HG03066 (cell line): ENCODE measurements around the gene C17orf114.

Source experiments
- ATAC-seq: cut with Tn5 transposase; IDR thresholded peaks from one replicate; pipeline ENCODE4 v1.9.1; 2021; ENCODE audit warnings: low read depth; ENCODE audit not compliant: unreplicated experiment

C17orf114 gene

DNA sequence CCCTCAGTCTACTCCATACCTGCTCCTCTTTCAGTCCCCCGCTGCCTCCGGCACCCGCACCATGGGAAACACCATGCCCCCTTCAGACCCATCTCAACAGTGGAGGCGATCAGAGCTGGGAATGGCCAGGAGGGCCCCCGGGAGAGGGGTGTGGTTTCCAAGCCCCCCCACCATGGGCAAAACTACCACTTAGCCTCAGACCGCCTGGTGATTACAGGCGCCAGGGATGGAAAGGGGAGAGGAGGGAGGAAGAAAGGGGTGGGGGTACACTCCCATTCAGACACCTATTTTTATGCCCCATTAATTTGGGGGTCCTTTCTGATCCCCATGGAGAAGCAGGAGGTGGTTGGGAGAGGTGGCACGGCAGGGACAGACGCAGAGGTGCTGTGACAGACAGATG is at the start of gene C17orf114:
Gene C17orf114 (minus strand): TSS at position 101 of the 400 bp plus-strand sequence.
- ATAC-seq, result no peak

DNA sequence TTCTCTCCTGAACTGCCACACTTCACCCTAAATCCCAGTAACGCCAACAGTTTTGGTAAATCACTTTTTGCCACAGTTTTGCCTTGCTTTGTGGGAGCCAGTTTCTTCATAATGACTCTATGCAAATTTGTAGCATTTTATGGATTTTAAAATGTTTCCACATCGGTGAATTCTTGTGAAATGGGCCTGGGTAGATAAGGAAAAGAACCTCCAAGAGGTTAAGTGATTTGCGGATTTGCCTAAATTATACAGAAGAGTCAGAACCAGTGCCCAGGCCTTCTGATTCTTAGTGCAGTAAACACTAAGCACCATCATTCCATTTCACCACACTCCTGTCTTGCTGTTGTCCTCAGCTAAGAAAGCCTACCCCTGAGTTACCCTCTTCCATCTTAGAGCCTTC is 49.0 kb upstream of the C17orf114 start:
- ATAC-seq, result no peak

DNA sequence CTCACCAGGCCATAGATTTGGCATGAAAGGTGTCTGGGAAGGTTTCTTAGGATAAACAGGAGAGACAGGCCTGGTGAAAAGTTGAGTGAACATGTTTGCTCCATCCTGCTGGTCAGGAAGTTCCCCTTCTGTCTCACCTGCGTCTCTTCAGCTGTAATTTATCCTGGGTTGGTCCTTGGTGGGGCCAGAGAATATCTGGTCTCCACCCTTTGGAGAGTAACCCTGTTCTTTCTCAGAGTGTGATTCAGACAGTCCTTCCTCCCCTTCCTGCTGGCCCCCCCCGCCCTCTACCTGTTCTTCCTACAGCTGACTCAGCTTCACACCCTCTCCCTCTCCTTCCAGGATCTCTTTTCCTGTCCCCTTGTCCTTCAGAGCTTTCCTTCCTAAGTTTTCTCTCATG is 48.1 kb upstream of the C17orf114 start:
- no peak for ATAC-seq

DNA sequence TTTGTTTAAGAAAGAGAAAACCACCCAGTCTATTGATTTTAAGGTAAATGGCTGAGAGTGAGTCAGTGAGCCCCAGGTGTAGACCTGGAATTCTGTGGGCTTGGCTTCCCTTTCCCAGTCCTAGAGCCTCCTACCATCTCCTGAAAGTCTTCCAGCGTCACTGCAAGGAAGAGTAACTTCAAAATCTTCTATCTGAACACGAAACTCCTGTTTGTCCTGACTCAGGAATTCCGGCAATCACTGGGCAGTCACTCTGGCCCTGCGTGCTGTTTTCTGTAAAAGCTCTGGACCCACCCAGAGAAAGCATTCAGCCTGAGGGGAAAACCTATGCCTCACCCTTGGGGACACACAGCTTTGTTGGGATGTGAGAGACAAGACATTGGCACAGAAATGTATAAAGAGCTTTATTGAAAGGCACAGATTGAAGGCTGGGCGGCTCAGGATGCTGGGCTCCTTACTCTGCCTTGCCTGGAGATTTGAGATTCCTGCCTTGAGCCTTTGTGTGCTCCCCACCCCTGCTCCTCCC is 46.9 kb upstream of the C17orf114 start:
- ATAC-seq, result no peak

DNA sequence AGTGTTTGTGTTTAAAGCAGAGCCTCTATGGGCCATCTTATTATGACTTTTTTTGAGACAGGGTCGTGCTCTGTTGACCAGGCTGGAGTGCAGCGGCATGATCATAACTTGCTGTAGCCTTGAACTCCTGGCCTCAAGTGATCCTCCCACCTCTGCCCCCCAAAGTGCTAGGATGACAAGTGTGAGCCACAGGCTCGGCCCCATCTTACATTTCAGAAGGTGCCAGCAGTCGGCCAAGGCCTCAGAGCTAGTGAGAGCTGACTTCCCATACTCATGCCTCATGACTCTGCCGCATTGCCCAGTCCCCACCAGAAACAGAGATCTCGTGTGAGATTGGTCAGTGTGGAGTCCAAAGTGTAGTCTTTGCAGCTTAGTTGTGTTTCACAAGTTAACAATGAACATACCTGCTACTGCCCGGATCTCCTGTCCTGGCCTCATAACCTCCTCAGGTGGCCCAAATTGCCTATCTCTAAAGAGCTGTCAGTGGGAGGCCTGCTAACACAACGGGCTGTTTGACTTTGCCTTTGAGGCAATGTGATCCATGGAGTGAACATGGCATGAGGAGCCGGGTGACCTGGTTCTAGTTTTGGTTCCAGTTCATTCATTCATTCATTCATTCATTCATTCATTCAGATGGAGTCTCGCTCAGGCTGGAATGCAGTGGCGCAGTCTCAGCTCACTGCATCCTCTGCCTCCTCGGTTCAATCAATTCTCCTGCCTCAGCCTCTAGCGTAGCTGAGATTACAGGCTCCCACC is 44.7 kb upstream of the C17orf114 start:
- no peak for ATAC-seq

DNA sequence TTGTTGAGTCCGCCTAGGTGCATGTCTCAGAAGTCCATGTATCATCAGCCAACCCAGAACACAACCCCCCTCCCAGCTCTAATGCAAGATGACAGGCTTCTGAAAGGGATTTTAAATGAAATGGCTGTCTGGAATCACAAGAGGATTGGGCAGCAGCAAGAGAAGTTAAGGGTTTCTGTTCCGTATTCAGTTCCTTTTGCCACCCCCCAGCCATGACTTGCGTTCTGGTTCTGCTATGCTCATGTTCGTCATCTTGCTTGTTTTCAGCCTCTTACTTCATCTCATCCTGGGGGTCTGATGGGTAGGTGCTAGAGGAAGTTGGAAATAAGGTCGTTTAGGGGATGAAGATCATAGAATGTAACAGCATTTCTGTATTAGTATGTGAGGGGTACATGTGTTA is 43.0 kb upstream of the C17orf114 start:
- ATAC-seq, result no peak

DNA sequence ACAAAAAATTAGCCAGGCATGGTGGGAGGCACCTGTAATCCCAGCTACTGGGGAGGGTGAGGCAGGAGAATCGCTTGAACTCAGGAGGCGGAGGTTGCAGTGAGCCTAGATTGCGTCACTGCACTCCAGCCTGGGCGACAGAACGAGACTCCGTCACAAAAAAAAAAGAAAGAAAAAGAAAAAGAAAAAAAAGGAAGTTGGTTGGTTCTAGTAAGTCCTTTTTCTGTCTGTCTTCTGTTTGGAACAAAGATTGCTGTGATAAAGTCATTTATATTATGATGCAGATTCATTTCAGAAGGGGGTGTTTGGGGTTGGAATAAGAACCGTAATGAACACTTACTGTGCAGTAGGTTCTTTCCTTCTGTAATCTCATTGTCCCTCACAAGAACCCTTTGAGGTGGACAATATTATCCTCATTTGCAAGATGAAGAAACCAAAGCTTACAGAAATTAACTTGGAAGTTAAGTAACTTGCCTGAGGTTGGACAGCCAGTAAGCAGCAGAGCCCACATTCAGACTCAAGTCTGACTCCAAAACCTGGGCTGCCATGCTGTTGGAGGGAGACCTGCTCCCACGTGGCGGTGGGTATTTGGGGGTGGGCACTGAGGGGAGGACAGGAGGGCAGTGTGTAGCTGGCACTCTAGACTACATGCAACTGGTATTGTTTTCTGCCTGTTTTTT is 41.3 kb upstream of the C17orf114 start:
- ATAC-seq, result no peak

DNA sequence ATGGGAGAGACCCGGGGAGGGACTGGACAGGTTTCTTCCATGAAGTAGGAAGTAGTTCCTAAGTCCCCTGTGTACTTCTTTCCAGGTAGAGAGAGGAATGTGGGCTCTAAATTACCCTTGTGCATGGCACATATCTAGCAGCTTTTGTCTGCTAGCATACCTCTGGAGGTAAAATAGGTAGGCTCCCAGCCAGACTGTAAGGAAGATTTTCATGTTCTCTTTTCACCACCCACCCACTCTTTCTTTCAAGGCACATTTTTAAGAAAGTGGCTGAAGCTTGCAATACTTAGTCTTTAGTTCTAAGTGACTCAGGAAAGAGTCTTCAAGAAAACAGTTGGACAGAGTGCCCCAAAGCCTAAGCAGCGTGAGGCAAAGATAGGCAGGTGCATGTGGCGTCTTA is 40.2 kb upstream of the C17orf114 start:
- no peak for ATAC-seq

DNA sequence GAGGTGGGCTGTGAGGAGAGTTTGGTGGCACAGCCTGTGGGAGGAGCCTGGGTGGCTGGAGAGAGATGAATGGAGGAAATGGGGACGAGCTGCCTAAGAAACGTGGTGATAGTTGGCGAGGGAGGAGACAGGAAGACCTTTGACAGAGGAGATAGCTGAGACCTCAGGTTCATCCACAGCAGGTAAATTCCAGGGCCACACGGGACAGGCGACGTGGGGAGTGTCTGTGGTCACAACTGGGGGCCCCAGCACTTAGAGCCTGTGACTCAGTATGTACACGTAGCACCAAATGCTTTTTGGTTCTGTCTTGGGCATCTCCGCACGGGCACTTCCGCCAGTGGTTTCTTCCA is 38.7 kb upstream of the C17orf114 start:
- no peak for ATAC-seq

DNA sequence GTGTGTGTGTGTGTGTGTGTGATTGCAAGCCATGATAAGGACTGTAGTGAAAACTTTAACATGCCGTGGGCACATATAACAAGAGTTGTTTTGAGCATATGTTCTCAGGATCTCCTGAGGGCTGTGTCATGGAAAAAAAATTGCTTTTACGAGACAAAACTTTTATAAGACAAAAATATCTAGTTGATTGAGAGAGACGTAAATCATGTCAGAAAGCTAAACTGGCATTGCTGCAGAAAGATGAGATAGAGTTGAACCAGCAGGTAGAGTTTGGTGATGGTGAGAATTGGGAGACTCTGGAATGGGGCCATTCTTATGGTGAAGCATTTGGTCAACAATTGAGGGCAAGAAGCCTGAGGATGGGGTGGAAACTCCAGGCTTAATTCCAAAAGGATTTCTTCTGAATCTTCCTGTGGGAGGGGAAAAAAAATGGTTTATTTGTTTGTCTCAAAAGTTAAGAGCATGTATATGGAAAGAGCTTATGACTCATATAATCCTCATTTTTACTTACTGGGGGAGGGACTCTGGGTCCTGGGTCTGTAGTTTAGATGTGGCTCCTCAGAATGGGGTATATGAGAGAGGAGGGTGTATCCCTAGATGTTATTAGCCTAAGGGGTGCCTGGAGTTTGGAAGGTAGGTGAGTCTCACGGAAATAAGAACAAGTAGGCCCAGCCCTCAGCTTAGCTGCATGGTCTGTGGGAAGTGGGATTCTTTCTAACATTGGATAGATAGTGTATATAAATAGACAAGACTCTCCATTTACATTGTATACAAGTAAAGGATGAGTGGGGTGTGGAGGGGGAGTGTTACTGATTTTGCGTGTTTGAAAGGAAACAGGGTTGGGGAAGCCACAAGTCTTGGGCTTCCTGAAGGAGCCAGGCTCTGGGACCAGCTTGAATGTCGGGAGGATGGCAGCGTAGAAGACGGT is 38.1 kb upstream of the C17orf114 start:
- no peak for ATAC-seq

DNA sequence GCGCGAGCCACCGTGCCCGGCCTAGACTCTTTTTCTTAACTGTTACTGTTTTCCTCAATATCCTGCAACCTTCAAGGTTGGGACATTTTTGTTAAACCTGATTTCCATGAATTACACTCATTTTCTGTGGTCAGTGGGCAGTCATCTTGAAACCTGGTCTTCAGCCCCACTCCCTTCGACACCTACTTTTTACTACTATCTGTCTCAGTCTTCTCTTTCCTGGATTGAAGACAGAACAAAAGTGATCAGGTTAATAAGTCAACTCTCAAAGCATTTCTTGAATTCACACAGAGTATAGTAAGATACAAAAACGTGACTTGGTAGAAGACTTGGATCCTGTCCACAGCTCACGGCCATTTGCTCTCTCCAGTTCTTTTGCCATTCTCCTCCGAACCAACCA is 37.1 kb upstream of the C17orf114 start:
- ATAC-seq, result no peak

DNA sequence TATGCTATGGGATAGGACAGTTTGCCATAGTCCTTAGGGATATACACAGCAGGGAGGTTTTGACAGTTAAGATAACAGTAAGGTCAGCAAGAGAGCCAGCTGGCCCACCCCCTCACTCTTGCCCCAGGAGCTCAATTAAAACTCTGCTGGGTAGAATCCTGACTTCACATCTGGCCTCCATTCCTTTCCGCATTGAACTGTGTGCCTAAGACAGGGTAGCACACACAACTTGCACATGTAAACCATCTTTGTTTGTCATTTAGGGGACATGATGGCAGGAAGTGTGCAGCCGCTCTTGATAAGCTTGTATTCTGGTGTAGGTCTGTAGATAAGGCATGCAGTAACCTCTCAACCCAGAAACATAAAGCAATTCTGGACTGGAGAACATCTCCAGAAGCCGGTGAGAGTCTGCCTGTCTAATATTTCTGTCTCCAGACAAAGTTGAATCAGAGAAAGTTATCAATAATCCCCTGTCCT is 36.2 kb upstream of the C17orf114 start:
- ATAC-seq, result no peak

DNA sequence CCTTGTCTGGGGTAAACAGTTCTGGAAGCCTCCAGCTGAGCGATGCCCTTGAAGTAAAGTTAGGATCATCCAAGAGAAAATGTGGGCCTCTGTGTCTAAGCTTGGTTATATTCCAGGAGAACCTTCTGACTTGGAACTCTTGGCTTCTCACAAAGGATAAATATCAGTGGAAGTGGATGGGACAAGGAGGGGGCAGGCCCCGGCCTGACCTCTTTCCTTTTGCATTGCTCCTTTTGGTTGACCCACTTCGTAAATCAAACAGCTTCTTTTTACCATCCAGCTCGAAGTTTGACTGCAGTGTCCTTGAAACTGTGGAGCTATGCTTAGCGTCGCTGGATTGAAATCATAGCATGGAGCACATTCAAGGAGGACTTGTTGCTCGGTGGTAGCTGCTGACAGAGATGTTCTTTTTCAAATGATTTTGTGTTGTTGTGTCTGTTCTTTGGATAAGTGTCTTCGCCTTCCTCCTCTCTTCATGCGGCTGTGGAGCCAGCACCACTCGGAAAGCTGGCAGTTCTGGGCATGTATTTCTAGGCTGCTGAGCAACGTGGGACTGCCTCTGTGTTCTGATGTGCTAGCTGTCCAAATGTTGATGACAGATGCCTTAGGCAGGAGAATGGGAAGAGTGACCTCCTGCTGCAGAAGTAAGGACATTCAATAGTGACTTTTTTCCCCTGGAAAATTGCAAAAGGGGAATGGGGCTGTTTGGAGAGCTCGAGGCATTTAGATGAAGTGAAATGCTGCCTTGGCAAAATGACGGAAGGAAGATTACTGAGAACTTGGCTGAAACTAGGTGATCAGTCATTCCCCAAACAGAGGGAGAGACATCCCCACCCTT is 35.6 kb upstream of the C17orf114 start:
- ATAC-seq, result no peak

DNA sequence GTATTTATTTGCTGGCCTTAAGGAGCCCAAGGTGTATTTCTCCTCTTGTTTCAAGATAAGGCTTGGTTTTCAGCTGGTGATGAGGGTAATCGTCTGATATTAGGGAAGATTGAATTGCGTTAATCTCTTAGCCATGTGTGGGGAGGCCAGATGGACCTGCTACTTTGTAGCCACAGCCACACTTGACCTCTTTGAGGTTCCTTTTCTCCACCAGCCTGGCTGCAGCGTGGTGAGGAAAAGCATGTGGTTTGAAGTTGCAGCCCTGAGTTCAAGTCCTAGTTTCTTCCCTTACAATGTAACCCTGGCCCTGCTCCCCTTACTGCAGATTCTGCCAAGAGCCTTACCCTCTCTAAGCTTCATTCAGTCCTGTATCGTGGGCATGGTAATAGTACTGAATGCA is 34.1 kb upstream of the C17orf114 start:
- ATAC-seq, result no peak

DNA sequence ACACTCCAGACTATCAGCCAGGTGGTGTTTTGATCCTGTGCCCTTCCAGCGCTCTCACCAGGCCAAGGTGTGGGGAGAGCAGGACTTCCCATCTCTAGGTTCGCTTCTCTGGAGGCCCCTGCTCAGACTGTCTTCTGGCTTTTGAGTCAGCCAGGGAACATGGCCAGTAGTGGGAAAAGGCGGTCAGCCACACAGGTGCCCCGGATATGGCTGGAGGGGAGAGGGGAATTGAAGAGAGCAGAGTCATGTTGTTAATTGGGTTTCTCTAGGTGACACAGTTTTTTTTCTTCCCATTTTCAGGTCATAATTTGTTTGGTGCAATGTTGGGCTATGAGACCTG is 32.5 kb upstream of the C17orf114 start:
- ATAC-seq, result no peak

DNA sequence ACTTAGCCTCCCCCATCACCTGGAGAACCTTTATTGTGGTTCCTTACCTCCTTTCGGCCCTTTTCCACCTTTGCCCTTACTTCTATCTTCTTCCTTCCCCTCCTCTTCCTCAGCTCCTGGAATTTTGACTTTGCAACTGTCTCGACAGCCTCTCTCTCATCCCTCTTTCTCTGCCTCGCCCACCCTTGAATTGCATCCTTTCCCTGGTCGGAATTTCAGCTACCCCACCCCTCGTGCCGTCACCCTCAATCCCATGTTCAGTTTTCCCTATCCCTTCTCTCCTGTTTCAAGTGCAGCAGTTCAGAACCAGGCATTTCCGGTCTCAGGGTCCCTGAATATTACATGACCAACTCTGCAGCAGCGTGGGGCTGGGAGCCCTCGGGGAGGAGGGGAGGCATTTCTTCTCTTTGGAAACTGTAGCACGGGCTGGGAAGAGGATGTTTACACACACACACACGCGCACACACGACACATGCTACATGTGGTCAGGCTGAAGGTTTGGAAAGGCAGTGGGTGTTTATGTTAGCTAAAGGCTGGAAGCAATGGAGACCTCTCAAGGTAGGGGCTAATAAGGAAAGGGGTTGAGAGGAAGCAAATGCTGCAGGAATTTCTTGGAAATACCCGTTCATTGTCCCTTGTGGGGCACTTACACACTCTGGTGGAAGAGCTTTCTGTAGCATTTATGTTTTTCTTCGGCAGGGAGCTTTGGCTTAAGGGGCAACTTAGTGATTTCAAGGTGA is 32.0 kb upstream of the C17orf114 start:
- no peak for ATAC-seq

DNA sequence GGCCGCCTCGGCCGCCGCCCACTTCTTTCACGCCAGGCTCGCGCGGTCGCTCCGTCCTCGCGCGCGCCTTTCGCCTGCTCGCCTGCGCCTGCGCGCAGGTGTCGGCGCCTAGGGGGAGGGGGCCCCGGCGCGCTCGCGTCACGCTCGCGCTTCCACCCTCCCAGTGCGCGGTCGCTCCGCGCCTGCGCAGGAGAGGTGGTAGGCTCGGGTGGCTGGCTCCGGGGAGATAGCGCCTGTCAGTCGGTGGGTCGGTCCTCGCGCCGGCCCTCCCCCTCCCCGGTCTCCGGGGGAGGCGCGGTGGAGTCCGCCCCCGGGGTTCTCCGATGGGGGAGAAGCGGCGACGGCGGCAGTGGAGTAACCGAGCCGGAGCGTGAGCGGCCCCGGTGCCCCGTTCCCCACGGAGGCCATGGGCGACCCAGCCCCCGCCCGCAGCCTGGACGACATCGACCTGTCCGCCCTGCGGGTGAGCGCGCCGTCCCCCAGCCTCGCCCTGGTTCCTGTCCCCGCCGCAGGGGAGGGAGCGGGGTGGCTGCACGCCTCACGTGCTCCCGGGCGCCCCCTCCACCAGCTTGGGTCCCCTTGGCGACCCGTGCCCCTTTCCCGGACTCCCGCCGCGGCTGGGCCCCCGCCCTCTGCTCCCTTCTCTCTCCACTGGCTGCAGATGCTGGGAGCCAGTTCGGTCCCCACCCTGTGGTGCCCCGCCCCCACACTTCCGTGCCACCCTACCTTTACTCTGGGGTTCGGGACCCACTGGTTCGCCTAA is 31.2 kb upstream of the C17orf114 start, which contains the start of gene MINK1:
Gene MINK1 (plus strand): TSS at position 163 of the 763 bp plus-strand sequence. CDS start 244 bp downstream, at position 407.
- ATAC-seq, result peak; percentile 74

DNA sequence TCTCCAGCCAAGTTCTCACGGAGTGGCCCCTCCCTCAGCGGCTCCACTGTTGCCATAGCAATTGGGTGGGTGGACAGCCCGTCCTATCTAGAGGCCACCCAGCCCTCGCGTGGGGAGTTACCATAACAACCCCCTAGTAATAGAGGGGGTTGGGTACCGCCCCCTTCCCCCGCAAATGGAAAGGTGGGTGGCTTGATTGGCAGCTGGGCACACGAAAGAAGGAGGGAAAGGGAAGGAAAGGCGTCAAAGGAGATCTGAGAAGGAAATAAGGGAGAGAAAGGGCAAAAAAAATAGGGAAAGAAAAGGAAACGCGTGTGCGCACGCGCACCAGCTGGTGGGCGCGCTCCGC is 30.7 kb upstream of the C17orf114 start:
- ATAC-seq, result peak; percentile 20

DNA sequence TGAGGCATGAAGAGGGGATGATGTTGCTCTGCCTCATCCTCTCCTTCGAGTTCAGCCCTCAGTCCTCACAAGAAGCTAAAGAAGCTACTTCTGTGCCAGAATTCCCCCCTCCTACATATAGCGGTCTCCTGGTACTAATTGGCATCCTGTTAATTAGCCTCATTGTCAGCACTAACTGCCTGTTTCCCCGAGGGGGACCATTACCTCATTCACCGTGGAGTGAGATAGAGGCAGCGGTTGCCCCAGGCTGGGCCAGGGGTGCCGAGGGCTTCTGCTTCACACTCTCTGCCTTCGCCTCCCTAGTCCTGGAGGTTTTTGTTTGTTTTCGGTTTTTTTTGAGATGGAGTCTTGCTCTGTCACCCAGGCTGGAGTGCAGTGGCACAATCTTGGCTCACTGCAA is 25.3 kb upstream of the C17orf114 start:
- no peak for ATAC-seq
